Stimulated activated naive CD8-positive, alpha-beta T cell treated with anti-CD3 and anti-CD28 coated beads, Interleukin-15, Interleukin-2, amounts not matched to agents 100 ng/mL and 50 ng/mL, for 24 hours (primary cell): ENCODE measurements around the gene FAM228B.
"Not testable (repeated sequence)": the region's sequence is repeated elsewhere in the genome, so short reads cannot be mapped to it uniquely, and the experiment has no call there.

ENCODE experiments used
- H3K27ac Mint-ChIP-seq: one replicate; pipeline ENCODE4 v1.8.0; 2021; ENCODE audit warnings: mild to moderate bottlenecking, mixed read lengths
- H3K27me3 Mint-ChIP-seq: one replicate; pipeline ENCODE4 v1.8.0; 2021; ENCODE audit warnings: mixed read lengths
- H3K36me3 Mint-ChIP-seq: one replicate; pipeline ENCODE4 v1.8.0; 2021; ENCODE audit warnings: low read depth, mixed read lengths
- H3K4me1 Mint-ChIP-seq: one replicate; pipeline ENCODE4 v1.8.0; 2021; ENCODE audit warnings: low read depth, mixed read lengths
- H3K4me3 Mint-ChIP-seq: one replicate; pipeline ENCODE4 v1.8.0; 2021; ENCODE audit warnings: mild to moderate bottlenecking, mixed read lengths
- H3K9me3 Mint-ChIP-seq: one replicate; pipeline ENCODE4 v1.8.0; 2021; ENCODE audit warnings: mixed read lengths

The FAM228B gene

GRCh38 chr2:24087032-24087431 lies 36.2 kb upstream of the FAM228B start:
- Mint-ChIP-seq H3K27ac (no peak overlapping the region), H3K4me1 (peaks cover 13% of the 10 kb centered on the region), H3K9me3 (no peaks in the 10 kb centered on the region), H3K4me3 (no peak overlapping the region), H3K36me3 (no peaks in the 10 kb centered on the region), H3K27me3 (no peaks in the 10 kb centered on the region)

- H3K27me3 Mint-ChIP-seq = no peaks in the 10 kb centered on the region
- no peaks in the 10 kb centered on the region for H3K36me3 Mint-ChIP-seq
- H3K27ac Mint-ChIP-seq = no peak overlapping the region
- H3K9me3 Mint-ChIP-seq = no peaks in the 10 kb centered on the region
- no peak overlapping the region for H3K4me3 Mint-ChIP-seq
- H3K4me1 Mint-ChIP-seq = peaks cover 4% of the 10 kb centered on the region
These were observed 34.4 kb upstream of the FAM228B start for GRCh38 chr2:24088821-24089359.

GRCh38 chr2:24093270-24093669 lies 30.0 kb upstream of the FAM228B start:
- not testable (repeated sequence) for H3K4me1 Mint-ChIP-seq, H3K27me3 Mint-ChIP-seq

GRCh38 chr2:24095171-24095677 lies 28.0 kb upstream of the FAM228B start:
- not testable (repeated sequence) for H3K4me1 Mint-ChIP-seq, H3K27ac Mint-ChIP-seq, H3K4me3 Mint-ChIP-seq, H3K27me3 Mint-ChIP-seq, H3K9me3 Mint-ChIP-seq
- H3K36me3 Mint-ChIP-seq = peaks cover 11% of the 10 kb centered on the region

More at GRCh38 chr2:24093270-24093669, 30.0 kb upstream of the FAM228B start:
- not testable (repeated sequence) for H3K9me3 Mint-ChIP-seq, H3K27ac Mint-ChIP-seq, H3K4me3 Mint-ChIP-seq, H3K36me3 Mint-ChIP-seq

DNA sequence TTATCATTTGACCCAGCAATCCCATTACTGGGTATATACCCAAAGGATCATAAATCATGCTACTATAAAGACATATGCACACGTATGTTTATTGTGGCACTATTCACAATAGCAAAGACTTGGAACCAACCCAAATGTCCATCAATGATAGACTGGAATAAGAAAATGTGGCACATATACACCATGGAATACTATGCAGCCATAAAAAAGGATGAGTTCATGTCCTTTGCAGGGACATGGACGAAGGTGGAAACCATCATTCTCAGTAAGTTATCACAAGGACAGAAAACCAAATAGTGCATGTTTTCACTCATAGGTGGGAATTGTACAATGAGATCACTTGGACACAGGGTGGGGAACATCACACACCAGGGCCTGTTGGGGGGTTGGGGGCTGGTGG lies 22.5 kb upstream of the FAM228B start:
- H3K4me3 Mint-ChIP-seq, H3K27me3 Mint-ChIP-seq, H3K27ac Mint-ChIP-seq, H3K4me1 Mint-ChIP-seq, H3K9me3 Mint-ChIP-seq: not testable (repeated sequence)
- peaks cover 22% of the 10 kb centered on the region for H3K36me3 Mint-ChIP-seq

GRCh38 chr2:24101992-24102391 lies 21.3 kb upstream of the FAM228B start:
- peaks cover 14% of the 10 kb centered on the region for H3K36me3 Mint-ChIP-seq
- H3K27me3 Mint-ChIP-seq = no peaks in the 10 kb centered on the region
- no peak overlapping the region for H3K4me3 Mint-ChIP-seq
- no peak overlapping the region for H3K27ac Mint-ChIP-seq
- no peaks in the 10 kb centered on the region for H3K4me1 Mint-ChIP-seq
- peaks cover 10% of the 10 kb centered on the region for H3K9me3 Mint-ChIP-seq

GRCh38 chr2:24102677-24103076 lies 20.6 kb upstream of the FAM228B start:
- no peak overlapping the region for H3K27ac Mint-ChIP-seq
- H3K27me3 Mint-ChIP-seq = no peaks in the 10 kb centered on the region
- H3K36me3 Mint-ChIP-seq = peaks cover 14% of the 10 kb centered on the region
- H3K4me1 Mint-ChIP-seq = no peaks in the 10 kb centered on the region
- H3K4me3 Mint-ChIP-seq = no peak overlapping the region
- H3K9me3 Mint-ChIP-seq = peaks cover 17% of the 10 kb centered on the region

DNA sequence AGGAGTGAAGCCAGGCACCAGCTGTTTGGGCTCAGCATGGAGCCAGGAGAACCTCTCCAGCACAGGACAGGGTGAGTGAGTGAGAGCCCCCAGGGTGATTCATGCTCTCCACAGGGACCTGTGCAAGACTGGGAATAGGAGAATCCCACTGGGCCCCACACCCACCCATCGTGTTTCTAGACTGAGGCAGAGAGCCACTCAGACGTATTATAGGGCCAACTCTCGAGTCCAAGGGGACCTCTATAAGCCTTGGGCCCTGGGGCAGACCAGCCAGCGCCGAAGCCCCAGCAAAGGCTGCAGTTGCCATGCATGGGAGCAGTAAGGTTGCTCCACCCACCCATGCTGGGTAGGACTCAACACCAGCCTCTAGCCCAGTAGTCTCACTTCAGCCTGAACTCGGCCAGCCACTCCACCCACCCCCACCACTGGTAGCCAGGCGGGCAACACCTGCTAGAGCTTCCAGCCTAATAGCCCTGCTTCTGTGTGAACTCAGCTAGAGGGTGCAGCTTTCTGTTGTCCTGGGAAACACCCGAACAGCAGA lies 19.1 kb upstream of the FAM228B start:
- H3K9me3 Mint-ChIP-seq = peaks cover 25% of the 10 kb centered on the region
- no peak overlapping the region for H3K27ac Mint-ChIP-seq
- H3K4me1 Mint-ChIP-seq = no peaks in the 10 kb centered on the region
- no peak overlapping the region for H3K4me3 Mint-ChIP-seq
- peaks cover 14% of the 10 kb centered on the region for H3K36me3 Mint-ChIP-seq
- H3K27me3 Mint-ChIP-seq = no peaks in the 10 kb centered on the region

GRCh38 chr2:24104906-24105305 lies 18.4 kb upstream of the FAM228B start:
- Mint-ChIP-seq H3K9me3 (peaks cover 27% of the 10 kb centered on the region), H3K4me3 (no peak overlapping the region), H3K4me1 (no peaks in the 10 kb centered on the region), H3K36me3 (peaks cover 14% of the 10 kb centered on the region), H3K27ac (no peak overlapping the region), H3K27me3 (no peaks in the 10 kb centered on the region)

DNA sequence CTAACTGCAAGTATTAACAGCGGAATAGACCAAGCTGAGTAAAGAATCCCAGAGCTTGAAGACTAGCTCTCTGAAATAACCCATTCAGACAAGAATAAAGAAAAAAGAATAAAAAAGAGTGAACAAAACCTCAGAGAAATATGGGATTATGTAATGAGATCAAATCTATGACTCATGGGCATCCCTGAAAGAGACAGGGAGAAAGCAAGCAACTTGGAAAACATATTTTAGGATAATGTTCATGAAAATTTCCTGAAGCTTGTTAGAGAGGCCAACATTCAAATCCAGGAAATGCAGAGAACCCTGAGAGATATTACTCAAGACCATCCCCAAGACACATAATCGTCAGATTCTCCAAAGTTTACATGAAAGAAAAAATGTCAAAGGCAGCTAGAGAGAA lies 17.5 kb upstream of the FAM228B start:
- Mint-ChIP-seq H3K4me1 (no peaks in the 10 kb centered on the region), H3K9me3 (peaks cover 27% of the 10 kb centered on the region), H3K27ac (no peak overlapping the region), H3K36me3 (peaks cover 5% of the 10 kb centered on the region), H3K27me3 (no peaks in the 10 kb centered on the region), H3K4me3 (no peak overlapping the region)

DNA sequence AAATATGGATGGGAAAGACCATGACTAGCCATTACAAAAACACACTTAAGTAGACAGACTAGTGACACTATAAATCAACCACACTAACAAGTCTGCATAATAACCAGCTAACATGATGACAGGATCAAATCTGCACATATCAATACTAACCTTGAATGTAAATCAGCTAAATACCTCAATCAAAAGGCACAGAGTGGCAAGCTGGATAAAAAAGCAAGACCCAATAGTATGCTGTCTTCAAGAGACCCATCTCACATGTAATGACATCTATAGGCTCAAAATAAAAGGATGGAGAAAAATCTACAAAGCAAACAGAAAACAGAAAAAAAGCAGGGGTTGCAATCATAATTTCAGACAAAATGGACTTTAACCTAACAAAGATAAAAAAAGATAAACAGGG lies 16.5 kb upstream of the FAM228B start:
- Mint-ChIP-seq H3K36me3 (peaks cover 4% of the 10 kb centered on the region), H3K27ac (no peak overlapping the region), H3K4me1 (no peaks in the 10 kb centered on the region), H3K27me3 (no peaks in the 10 kb centered on the region), H3K4me3 (no peak overlapping the region), H3K9me3 (peaks cover 27% of the 10 kb centered on the region)

GRCh38 chr2:24107336-24107735 lies 15.9 kb upstream of the FAM228B start:
- Mint-ChIP-seq H3K9me3 (peaks cover 27% of the 10 kb centered on the region), H3K4me3 (no peak overlapping the region), H3K27me3 (no peaks in the 10 kb centered on the region), H3K4me1 (no peaks in the 10 kb centered on the region), H3K36me3 (no peaks in the 10 kb centered on the region), H3K27ac (no peak overlapping the region)

- H3K36me3 Mint-ChIP-seq, H3K27me3 Mint-ChIP-seq, H3K4me3 Mint-ChIP-seq, H3K4me1 Mint-ChIP-seq, H3K27ac Mint-ChIP-seq: not testable (repeated sequence)
- peaks cover 27% of the 10 kb centered on the region for H3K9me3 Mint-ChIP-seq
These were observed 13.8 kb upstream of the FAM228B start for GRCh38 chr2:24109431-24109830.

- Mint-ChIP-seq H3K4me1 (no peaks in the 10 kb centered on the region), H3K9me3 (peaks cover 27% of the 10 kb centered on the region), H3K27ac (no peak overlapping the region), H3K27me3 (no peaks in the 10 kb centered on the region), H3K36me3 (no peaks in the 10 kb centered on the region), H3K4me3 (no peak overlapping the region)
These were observed 12.5 kb upstream of the FAM228B start for GRCh38 chr2:24110660-24111303.

- Mint-ChIP-seq H3K4me3 (no peak overlapping the region), H3K27ac (no peak overlapping the region), H3K9me3 (peaks cover 23% of the 10 kb centered on the region), H3K36me3 (no peaks in the 10 kb centered on the region), H3K4me1 (no peaks in the 10 kb centered on the region), H3K27me3 (no peaks in the 10 kb centered on the region)
These were observed 11.8 kb upstream of the FAM228B start for GRCh38 chr2:24111407-24111901.

GRCh38 chr2:24115057-24115456 lies 8.2 kb upstream of the FAM228B start:
- no peaks in the 10 kb centered on the region for H3K9me3 Mint-ChIP-seq
- H3K4me3 Mint-ChIP-seq = no peak overlapping the region
- no peak overlapping the region for H3K27ac Mint-ChIP-seq
- no peaks in the 10 kb centered on the region for H3K27me3 Mint-ChIP-seq
- H3K4me1 Mint-ChIP-seq = no peaks in the 10 kb centered on the region
- no peaks in the 10 kb centered on the region for H3K36me3 Mint-ChIP-seq
